HG03039 (cell line): ENCODE data around the gene TEX13C.
"Not testable (repeated sequence)": the region's sequence is repeated elsewhere in the genome, so short reads cannot be mapped to it uniquely, and the experiment has no call there.

ENCODE experiments used
- ATAC-seq: cut with Tn5 transposase; IDR thresholded peaks from one replicate; pipeline ENCODE4 v1.9.1; 2021; ENCODE audit warnings: mild to moderate bottlenecking, moderate library complexity; ENCODE audit not compliant: unreplicated experiment

The TEX13C gene

DNA sequence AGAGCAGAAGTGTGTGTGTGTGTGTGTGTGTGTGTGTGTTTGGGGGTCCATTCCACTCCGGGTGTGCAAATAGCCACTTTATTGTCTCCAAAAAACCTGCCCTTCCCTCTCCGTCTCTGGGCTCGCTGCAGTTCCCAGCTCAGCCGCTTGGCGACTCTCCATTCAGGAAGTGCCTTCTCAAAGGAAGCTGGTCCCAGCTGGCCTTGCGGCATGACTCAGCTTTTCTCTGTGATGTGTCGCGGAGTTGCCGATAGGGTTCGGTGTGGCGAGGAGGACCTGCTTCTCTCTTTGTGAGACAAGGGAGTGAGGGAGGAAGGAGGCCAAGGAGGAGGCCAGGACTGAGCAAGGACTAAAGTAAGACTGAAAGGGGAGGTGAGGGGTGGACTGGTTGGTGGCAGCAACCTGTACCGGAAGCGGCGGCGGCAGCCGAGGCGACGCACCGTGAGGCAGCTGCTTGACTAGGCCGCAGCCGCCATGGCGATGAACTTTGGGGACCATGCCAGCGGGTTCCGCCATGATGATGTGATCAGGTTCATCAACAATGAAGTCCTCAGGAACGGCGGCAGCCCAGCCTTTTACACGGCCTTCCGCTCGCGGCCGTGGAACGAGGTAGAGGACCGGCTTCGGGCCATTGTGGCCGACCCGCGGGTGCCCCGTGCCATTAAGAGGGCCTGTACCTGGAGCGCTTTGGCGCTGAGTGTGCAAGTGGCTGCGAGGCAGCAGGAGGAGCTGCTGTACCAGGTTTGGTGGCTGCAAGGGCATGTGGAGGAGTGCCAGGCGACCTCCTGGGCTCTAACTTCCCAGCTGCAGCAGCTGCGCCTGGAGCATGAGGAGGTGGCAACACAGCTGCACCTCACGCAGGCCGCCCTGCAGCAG, at the start of gene TEX13C:
Gene TEX13C (plus strand): TSS at position 226 of the 876 bp plus-strand sequence. CDS start 249 bp downstream, at position 475.
- ATAC-seq: no peak

DNA sequence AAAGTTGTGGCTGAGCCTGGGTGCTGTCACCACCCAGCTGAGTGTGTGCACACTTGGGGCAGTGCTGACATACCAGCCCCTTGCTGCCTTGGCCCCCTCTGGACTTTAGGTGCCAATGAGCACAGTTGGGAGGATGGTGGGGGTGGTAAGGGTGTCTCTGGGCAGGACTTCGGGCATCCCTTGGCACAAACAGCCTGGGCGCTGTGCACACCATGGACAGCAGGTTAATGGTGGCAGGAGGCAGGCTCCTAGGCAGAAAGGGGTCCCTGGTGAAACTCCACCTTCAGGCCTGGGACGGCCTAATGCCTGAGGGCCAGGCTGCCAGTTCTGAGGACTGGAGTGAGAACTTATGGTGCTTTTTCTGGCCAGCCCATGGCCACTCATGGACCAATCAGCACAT, 32.4 kb upstream of the TEX13C start:
- ATAC-seq: no peak

DNA sequence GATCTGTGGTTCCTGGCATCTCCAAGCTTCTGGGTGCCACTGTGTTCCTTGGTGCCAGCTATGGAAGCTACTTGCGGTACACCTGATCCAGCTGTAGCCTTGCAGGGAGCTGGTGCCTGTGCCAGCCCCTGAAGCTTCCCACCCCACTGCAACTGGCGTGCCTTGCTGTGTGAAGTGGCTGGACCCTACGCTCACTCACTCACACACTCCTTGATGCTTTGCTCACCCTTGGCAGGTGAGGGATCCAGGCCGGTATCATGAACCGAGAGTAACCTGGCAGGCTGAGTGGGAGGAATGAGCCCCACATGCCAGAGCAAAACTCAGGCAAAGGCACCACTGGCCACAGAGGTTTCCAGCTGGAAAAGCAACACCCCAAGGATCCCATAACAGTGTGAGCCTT, 31.3 kb upstream of the TEX13C start:
- no peak for ATAC-seq

DNA sequence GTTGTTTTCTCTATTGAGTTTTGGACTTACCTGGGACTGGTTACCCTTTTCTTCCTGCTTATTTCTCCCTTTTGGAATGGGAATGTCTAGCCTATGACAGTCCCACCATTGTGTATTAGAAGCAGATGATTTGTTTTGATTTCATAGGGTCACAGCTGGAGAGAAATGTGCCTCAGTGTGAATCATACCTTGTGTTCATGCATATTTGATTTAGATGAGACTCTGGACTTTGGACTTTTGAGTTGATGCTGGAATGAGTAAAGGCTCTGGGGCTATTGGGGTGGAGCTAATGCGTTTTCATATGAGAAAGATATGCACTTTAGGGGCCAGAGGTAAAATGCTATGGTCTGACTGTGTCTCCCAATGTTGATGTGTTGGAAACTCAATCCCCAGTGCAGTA, 30.5 kb upstream of the TEX13C start:
- no peak for ATAC-seq

DNA sequence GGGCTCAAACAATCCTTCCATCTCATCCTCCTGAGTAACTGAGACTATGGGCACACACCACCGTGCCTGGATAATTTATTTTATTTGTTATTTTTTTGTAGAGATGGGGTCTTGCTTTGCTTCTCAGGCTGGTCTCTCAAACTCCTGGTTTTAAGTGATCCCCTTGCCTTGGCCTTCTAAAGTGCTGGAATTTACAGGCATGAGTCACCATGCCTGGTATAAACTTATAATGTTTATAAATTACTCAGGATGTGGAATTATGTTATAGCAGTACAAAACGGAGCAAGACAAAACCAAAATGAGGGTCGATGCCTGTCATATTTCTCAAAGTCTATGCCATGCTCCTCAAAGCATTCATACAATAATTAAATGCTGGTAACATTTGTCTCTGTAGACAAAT, 29.8 kb upstream of the TEX13C start:
- ATAC-seq: no peak

DNA sequence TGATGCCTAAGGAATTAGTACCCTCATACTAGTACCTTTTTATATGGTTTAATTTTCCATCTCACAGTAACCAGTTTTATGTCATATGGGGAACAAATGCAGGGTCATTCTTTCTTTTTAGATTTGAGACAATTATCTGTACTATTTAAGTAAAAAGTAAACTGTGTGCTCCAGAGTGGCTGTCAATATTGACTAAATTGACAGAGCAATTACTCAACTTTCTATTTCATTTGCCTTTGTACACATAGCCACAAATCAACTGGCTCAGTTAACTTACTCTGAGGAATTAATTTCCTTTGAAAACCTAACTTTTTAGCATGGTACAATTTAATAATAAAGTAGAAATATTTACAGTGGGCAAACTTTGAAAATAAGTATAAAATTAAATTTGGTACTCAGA, 28.5 kb upstream of the TEX13C start:
- no peak for ATAC-seq

DNA sequence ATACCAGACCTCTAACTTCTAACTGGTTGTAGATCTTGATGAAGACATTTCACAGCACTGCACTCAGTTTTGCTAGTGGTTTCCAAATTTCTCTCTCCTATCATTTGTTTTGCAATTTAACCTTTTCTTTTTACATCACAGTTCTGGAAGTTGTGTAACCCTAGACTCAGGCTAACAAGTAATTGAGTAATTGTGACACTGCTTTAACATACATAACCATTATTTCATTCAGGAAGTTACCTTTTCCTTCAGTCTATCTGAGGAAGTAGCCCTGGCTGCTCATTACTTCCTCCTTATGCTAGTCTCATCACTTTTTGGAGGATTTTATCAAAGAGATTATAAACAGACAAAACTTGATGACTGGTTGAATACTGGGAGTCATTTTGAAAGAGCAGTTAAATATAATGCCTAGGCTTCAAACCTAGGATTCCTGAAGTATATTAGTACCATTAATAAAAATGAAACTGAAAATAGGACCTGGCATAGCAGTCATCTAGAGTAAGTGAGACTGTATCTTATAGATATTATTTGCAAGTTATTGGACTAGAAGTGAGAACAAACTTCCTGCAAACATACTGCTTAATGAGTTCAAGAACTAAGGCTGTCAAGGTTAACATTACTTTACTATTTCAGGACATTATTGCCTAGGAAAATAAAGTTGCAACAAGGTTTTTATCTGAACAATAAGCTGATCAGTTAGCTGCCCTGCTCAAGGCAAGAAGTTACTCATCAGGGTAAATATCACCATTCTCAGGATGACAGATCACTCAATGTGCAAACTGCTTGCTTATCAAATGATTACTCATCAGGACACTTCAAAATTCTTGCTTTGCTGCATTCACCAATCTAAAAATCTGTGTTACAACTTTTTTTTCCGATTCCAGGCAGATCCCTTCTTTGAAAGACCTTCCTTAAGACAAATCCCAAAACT, 25.6 kb upstream of the TEX13C start:
- ATAC-seq: peak; percentile 58

DNA sequence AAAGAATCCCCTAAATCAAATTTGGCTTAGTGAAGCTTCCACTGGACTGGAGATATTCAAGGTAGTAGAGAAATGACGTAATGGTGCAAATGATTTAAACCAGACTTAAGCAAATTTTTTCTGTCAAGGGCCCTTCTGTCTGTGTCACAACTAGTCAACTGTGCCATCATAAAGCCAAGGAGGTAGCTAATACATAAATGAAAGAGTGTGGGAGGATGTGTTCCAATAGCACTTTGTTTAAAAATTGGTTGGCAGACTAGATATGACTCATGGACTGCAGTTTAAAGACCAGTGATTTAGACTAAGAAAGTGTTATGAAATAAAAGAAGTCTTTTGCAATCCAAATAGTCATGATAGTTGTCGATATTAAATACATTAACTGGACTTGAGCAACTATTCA, 24.3 kb upstream of the TEX13C start:
- peak; percentile 79 for ATAC-seq

DNA sequence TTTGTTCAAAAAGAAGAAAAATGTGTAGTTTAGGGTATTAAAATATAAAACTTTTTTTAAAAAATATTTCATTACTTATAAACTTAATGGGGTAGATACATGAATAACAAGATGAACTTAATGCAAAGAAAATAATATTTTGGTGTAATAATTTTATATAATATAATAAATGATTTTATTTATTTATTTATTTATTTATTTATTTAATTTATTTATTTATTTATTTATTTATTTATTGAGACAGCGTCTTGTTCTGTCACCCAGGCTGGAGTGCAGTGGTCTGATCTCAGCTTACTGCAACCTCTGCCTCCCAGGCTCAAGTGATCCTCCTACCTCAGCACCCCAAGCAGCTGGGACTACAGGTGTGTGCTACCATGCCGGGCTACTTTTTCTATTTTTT, 20.8 kb upstream of the TEX13C start:
- ATAC-seq: no peak

DNA sequence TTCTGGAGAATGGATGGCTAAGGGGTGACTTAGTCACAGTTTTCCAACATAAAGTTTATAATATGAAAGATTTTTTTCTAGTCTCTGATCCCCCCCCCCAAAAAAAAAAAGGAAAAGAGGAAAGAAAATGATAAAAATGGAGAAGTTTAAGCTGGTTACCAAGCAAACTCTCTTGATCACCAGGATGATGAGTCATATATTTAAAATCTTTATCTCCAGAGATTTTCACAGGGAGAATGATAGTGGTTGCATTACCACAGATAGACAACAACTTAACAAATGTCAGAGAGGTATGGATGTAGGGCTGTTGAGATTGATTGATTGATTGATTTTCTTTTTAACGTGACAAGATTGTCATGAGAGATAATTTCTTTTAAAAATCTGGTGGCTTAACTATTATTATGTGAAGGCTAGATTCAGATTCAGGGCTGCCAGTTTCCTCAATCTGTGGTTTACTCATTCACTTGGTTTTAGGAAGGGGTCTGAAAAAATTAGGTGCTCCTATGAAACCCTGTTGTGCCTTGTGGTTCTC, 13.3 kb upstream of the TEX13C start:
- no peak for ATAC-seq

DNA sequence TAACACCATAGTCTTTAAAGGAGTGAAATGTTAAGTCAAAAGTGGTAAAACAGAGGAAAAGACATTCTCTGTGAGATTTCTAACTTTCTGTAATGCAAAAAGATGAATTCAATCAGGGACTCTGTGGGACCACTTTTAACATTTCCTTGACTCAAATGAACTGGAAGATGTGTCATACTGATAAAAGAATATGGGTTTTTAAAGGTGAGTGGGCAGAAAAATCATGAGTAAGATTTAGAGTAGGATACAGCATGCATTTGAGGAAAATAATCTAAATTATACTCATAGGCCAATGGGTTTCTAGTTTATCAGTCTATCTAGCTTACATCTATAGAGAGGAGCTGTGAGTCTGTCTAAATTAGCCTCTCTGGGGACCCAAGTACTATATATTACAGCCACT, 11.0 kb upstream of the TEX13C start:
- no peak for ATAC-seq

DNA sequence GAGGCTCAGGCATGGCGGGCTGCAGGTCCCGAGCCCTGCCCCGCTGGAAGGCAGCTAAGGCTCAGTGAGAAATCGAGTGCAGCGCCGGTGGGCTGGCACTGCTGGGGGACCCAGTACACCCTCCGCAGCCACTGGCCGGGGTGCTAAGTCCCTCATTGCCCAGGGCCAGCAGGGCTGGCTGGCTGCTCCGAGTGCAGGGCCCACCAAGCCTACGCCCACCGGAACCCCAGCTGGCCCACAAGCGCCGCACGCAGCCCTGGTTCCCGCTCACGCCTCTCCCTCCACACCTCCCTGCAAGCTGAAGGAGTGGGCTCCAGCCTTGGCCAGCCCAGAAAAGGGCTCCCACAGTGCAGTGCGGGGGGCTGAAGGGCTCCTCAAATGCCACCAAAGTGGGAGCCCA, 505 bp upstream of the TEX13C start:
- not testable (repeated sequence) for ATAC-seq

DNA sequence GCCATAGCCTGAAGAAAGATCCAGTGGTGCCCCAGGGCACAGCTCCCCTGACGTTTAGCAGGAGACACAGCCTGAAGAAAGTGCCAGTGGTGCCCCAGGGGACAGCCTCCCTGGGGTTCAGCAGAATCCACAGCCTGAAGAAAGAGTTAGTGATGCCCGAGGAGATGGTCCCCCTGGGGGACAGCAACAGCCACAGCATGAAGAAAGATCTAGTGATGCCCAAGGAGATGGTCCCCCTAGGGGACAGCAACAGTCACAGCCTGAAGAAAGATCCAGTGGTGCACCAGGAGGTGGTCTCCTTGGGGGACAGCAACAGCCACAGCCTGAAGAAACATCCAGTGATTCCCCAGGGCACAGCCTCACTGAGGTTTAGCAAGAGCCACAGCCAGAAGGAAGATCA, 2.8 kb downstream of the TEX13C start:
- ATAC-seq: no peak

DNA sequence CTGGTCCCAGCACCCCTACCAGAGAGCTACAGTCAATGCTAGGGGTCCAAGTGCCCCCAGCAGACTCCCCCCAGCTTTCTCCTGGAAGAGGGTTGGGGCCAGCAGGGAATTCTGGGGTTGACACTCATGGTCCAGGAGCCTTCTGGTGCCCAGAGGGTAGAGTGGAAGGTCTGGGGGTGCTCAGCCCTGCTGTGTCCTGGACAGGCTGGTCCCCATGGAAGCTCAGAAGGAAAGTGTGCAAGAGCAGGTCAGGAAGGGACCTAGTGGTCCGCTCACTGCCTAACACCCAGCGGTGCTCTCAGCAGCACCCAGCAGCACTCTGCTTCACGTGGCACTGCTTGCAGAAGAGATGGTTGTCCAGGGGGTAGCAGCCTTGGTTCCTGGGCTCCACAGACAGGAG, 6.9 kb downstream of the TEX13C start:
- no peak for ATAC-seq

DNA sequence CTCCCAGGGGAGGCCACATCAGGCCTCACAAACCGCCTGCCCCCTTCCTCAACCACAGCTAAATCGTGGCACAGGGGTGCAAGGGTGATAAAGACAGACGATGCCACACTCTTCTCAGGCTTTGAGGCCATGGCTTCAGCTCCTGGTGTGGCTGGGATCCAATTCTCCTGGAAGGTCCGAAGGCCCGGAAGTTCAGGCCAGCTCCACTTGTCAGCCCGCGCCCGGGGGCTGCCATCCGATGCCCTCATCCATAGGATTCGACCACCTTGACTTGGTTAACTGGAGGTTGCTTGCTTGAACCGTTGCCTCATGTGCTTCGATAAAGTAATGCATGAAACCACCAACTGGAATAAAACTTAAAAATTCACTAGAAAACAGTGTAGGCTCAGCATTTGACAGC, 8.2 kb downstream of the TEX13C start:
- no peak for ATAC-seq

DNA sequence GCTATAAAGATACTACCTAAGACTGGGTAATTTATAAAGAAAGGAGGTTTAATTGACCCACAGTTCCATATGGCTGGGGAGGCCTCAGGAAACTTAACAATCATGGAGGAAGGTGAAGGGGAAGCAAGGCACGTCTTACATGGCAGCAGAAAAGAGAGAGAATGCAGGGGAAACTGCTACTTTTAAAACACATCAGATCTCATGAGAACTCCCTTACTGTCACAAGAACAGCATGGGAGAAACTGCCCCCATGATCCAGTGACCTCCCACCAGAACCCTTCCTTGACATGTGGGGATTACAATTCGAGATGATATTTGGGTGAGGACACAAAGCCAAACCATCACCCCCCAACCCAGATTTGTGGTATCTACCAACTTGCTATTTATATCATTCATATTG, 13.9 kb downstream of the TEX13C start:
- ATAC-seq: no peak

DNA sequence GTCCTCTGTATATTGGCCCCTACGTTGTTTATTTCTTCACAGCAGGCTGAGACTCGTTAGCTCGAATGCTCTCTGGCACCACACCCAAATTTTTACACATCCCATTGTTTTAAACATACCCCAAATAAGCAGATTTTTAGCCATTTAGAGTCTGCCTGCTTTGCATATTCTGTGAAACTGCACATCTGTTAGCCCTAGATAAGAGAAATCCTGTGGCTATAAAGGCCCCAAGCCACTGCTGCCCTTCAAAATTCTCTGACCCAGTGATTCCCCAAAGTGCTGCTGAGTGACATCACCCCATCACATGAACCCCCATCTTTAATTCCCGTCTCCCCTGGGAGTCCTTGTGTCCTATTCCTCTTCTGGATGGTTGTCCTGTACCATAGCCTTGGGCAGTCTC, 20.8 kb downstream of the TEX13C start:
- ATAC-seq: no peak

DNA sequence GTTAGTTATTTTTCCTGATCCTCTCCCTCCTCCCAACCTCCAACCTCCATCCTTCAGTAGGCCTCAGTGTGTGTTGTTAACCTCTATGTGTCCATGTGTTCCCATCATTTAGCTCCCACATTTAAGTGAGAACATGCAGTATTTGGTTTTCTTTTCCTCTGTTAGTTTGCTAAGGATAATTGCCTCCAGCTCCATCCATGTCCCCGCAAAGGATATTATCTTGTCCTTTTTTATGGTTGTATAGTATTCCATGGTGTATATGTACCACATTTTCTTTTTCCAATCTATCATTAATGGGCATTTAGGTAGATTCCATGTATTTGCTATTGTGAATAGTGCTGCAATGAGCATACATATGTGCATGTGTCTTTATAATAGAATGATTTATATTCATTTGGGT, 54.5 kb downstream of the TEX13C start:
- no peak for ATAC-seq
